ENCODE measurements around the gene CDKN2B. TPM values are rescaled to one million over a fixed set of nuclear protein-coding genes. Genes with fewer than 3 reads are reported as not detected.

The CDKN2B gene
- total RNA-seq, 4 donors from 2014 or later: 17.0 to 84.7 (median 34.9) TPM

GRCh38 chr9:22005702-22006606 lies 3.2 kb downstream of the CDKN2B start:
- TF ChIP-seq, protein P1, sequence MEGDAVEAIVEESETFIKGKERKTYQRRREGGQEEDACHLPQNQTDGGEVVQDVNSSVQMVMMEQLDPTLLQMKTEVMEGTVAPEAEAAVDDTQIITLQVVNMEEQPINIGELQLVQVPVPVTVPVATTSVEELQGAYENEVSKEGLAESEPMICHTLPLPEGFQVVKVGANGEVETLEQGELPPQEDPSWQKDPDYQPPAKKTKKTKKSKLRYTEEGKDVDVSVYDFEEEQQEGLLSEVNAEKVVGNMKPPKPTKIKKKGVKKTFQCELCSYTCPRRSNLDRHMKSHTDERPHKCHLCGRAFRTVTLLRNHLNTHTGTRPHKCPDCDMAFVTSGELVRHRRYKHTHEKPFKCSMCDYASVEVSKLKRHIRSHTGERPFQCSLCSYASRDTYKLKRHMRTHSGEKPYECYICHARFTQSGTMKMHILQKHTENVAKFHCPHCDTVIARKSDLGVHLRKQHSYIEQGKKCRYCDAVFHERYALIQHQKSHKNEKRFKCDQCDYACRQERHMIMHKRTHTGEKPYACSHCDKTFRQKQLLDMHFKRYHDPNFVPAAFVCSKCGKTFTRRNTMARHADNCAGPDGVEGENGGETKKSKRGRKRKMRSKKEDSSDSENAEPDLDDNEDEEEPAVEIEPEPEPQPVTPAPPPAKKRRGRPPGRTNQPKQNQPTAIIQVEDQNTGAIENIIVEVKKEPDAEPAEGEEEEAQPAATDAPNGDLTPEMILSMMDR (IDR thresholded peaks at IDR 0.05): no peak
- no peak for ATAC-seq (ENCODE audit: low FRiP score)
- no peak for DNase-seq (ENCODE audit: low spot score)

GRCh38 chr9:22005021-22005701 lies 3.9 kb downstream of the CDKN2B start:
- no peak for ATAC-seq (ENCODE audit: low FRiP score)
- TF ChIP-seq, protein P1 (IDR thresholded peaks at IDR 0.05): no peak
- no peak for DNase-seq (ENCODE audit: low spot score)

DNA sequence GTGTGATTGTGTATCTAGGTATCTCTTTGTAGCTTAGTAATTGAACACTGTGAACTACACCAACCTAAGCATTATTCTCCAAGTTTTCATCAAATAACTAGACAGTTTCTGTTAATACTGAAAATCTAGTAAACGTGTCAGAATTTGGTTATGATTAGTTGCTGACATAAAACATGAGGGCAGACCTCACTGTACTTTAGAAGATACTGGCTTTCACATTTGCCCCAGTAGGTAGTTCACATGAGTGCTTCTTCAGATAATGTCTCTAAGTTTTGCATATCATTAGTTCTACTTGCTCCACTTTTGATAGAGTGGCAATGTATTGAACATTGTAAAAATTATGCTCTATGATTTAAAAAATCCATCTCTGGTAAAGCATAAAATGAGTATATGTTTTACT lies 7.1 kb downstream of the CDKN2B start:
- DNase-seq (ENCODE audit: low spot score) (no peak), ATAC-seq (ENCODE audit: low FRiP score) (no peak)
- TF ChIP-seq, protein P1 (IDR thresholded peaks at IDR 0.05): no peak

GRCh38 chr9:21998026-21998425 lies 11.1 kb downstream of the CDKN2B start:
- ATAC-seq (ENCODE audit: low FRiP score): no peak
- TF ChIP-seq, protein P1 (IDR thresholded peaks at IDR 0.05): no peak

DNA sequence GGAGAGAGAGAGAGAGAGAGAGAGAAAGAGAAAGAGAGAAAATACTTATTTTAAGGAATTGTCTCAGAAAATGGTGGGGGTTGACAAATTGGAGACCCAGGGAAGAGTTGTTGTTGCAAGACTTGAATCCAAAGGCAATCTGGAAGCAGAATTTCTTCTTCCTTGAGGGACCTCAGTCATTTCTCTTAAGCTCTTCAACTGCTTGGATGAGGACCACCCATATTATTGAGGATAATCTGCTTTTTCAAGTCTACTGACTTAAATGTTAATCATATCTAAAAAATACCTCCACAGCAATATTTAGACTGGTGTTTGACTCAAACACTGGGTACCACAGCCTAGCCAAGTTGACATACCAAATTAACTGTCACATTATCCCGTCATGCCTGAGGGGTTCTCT lies 11.6 kb downstream of the CDKN2B start:
- DNase-seq (ENCODE audit: low spot score) (no peak), ATAC-seq (ENCODE audit: low FRiP score) (no peak)
- TF ChIP-seq, protein P1 (IDR thresholded peaks at IDR 0.05): no peak

More at GRCh38 chr9:21998026-21998425, 11.1 kb downstream of the CDKN2B start:
- no peak for DNase-seq (ENCODE audit: low spot score)

GRCh38 chr9:21996858-21997257 lies 12.2 kb downstream of the CDKN2B start:
- ATAC-seq (ENCODE audit: low FRiP score): no peak
- TF ChIP-seq, protein P1 (IDR thresholded peaks at IDR 0.05): no peak
- DNase-seq (ENCODE audit: low spot score): no peak
